ENCODE results near the gene CD63.

CD63 gene

GRCh38 chr12:55718015-55718414, 10.8 kb downstream of the CD63 start (continued):
- TF ChIP-seq ZNF518A (tag by site-specific recombination; conservative IDR thresholded peaks at IDR 0.05; ENCODE audit: low read depth) (no peak), ZNF701 (tag by site-specific recombination; IDR thresholded peaks at IDR 0.05) (no peak), ZNF335 (tag by site-specific recombination; conservative IDR thresholded peaks at IDR 0.05) (peak; percentile 19; the same call in 1 of the 2 replicates), ZFHX2 (tag by site-specific recombination; conservative IDR thresholded peaks at IDR 0.05) (peak; percentile 98), ZNF658 (tag by site-specific recombination; IDR thresholded peaks at IDR 0.05) (no peak), KLF7 (tag by site-specific recombination; IDR thresholded peaks at IDR 0.05; ENCODE audit: borderline replicate concordance) (no peak), IKZF3 (tag by site-specific recombination; IDR thresholded peaks at IDR 0.05) (no peak)

GRCh38 chr12:55717011-55718007, 11.5 kb downstream of the CD63 start:
- Histone ChIP-seq H3K36me3 (ENCODE audit: control insufficient read depth in 2 of 2, insufficient read depth in 1 of 2, low read length in 2 of 2) (peaks cover 0 to 20% of the 10 kb centered on the region in 2 experiments; a peak in 1 of 3 replicates), H3K9me3 (ENCODE audit: control insufficient read depth, insufficient read depth, low read depth, low read length) (no peaks in the 10 kb centered on the region), H3K4me3 (ENCODE audit: low read depth, low read length) (peak overlapping the region; percentile 83), H3K27ac (ENCODE audit: extremely low read depth, low read depth, low read length) (no peak overlapping the region; the same call in 1 of the 2 replicates), H3K4me1 (ENCODE audit: control insufficient read depth, insufficient read depth, low read length) (peaks cover 13% of the 10 kb centered on the region; the same call in 1 of the 2 replicates)
- CTCF ChIA-PET, result interaction anchor here (0.6 to 3.0 kb wide), 7 partner anchors 10 to 72 kb away, joined by 3 to 21 read pairs (median 3); no protein-coding TSS in a partner anchor
- POLR2A ChIA-PET, result interaction anchor here (1.0 to 2.7 kb wide), 4 partner anchors 9 to 12 kb away, joined by 3 to 17 read pairs (median 6); partner anchors contain the start of genes CD63 and ITGA7
- no peak for TF ChIP-seq ZFP41 (tag by site-specific recombination; IDR thresholded peaks at IDR 0.05; ENCODE audit: borderline replicate concordance)
- TF ChIP-seq ZNF274 (IDR thresholded peaks at IDR 0.05; ENCODE audit: low read length), result no peak
- TF ChIP-seq ZNF274 (tag by site-specific recombination; IDR thresholded peaks at IDR 0.05; ENCODE audit: borderline replicate concordance), result no peak
- no peak for TF ChIP-seq ZSCAN30 (tag by site-specific recombination; IDR thresholded peaks at IDR 0.05)
- TF ChIP-seq KLF1 (tag by site-specific recombination; IDR thresholded peaks at IDR 0.05), result 0 out of 2 replicates have a peak, but pooled peaks have one; percentile 6
- peak; percentile 61; the same call in 1 of the 2 replicates for TF ChIP-seq ZNF341 (tag by site-specific recombination; IDR thresholded peaks at IDR 0.05; ENCODE audit: low read depth)
- TF ChIP-seq HIC1 (tag by site-specific recombination; IDR thresholded peaks at IDR 0.05), result 0 out of 2 replicates have a peak, but pooled peaks have one; percentile 31
- TF ChIP-seq ZBTB17 (tag by site-specific recombination; IDR thresholded peaks at IDR 0.05), result peak; percentile 20; the same call in 1 of the 2 replicates
- TF ChIP-seq ZNF394 (tag by site-specific recombination; IDR thresholded peaks at IDR 0.05; ENCODE audit: borderline replicate concordance), result peak; percentile 48; the same call in 1 of the 2 replicates
